ENCODE data around the gene VPS8.
A peak's percentile ranks its signal among the peaks of the same experiment; 100 is the strongest.

The VPS8 gene

GRCh38 chr3:185056908-185057307 lies 244.9 kb downstream of the VPS8 start:
- DNase-seq: no peak

- DNase-seq: no peak
Measured at GRCh38 chr3:185057829-185058228, 245.9 kb downstream of the VPS8 start.

- no peak for DNase-seq
Measured at GRCh38 chr3:185058796-185059195, 246.8 kb downstream of the VPS8 start.

GRCh38 chr3:185059766-185060165 lies 247.8 kb downstream of the VPS8 start:
- no peak for DNase-seq

GRCh38 chr3:185060655-185061054 lies 248.7 kb downstream of the VPS8 start:
- DNase-seq: no peak

- no peak for DNase-seq
Measured at GRCh38 chr3:185062191-185062590, 250.2 kb downstream of the VPS8 start.

- no peak for DNase-seq
Measured at GRCh38 chr3:185063431-185063830, 251.5 kb downstream of the VPS8 start.

- no peak for DNase-seq
Measured at GRCh38 chr3:185065059-185065458, 253.1 kb downstream of the VPS8 start.

- DNase-seq: no peak
Measured at GRCh38 chr3:185066251-185066650, 254.3 kb downstream of the VPS8 start.

- DNase-seq: no peak
Measured at GRCh38 chr3:185067173-185067572, 255.2 kb downstream of the VPS8 start.

- no peak for DNase-seq
Measured at GRCh38 chr3:185069037-185070030, 257.4 kb downstream of the VPS8 start.

- no peak for DNase-seq
Measured at GRCh38 chr3:185070491-185071286, 258.7 kb downstream of the VPS8 start.

GRCh38 chr3:185071287-185071800 lies 259.4 kb downstream of the VPS8 start:
- DNase-seq: no peak

GRCh38 chr3:185075547-185075946 lies 263.6 kb downstream of the VPS8 start:
- DNase-seq: no peak

GRCh38 chr3:185076219-185076618 lies 264.3 kb downstream of the VPS8 start:
- DNase-seq: no peak

- DNase-seq: no peak
Measured at GRCh38 chr3:185079625-185080024, 267.7 kb downstream of the VPS8 start.

GRCh38 chr3:185081521-185081920 lies 269.6 kb downstream of the VPS8 start:
- no peak for DNase-seq

GRCh38 chr3:185082149-185082548 lies 270.2 kb downstream of the VPS8 start:
- DNase-seq: no peak

GRCh38 chr3:185082829-185083228 lies 270.9 kb downstream of the VPS8 start:
- DNase-seq: no peak

GRCh38 chr3:185084402-185084801 lies 272.4 kb downstream of the VPS8 start:
- DNase-seq: no peak

- peak in 1 of 56 donors; percentile 22 for DNase-seq
Measured at GRCh38 chr3:185084901-185085300, 272.9 kb downstream of the VPS8 start.

- no peak for DNase-seq
Measured at GRCh38 chr3:185087419-185087818, 275.5 kb downstream of the VPS8 start.

Measured in nucleus accumbens (tissue), 56 donors.